HG03064 (cell line): ENCODE results near the gene UMPS.
"Not testable (repeated sequence)": the region's sequence is repeated elsewhere in the genome, so short reads cannot be mapped to it uniquely, and the experiment has no call there.

ENCODE experiments used
- ATAC-seq: cut with Tn5 transposase; IDR thresholded peaks from one replicate; pipeline ENCODE4 v1.9.1; 2021; ENCODE audit warnings: low read depth; ENCODE audit not compliant: unreplicated experiment

UMPS gene

DNA sequence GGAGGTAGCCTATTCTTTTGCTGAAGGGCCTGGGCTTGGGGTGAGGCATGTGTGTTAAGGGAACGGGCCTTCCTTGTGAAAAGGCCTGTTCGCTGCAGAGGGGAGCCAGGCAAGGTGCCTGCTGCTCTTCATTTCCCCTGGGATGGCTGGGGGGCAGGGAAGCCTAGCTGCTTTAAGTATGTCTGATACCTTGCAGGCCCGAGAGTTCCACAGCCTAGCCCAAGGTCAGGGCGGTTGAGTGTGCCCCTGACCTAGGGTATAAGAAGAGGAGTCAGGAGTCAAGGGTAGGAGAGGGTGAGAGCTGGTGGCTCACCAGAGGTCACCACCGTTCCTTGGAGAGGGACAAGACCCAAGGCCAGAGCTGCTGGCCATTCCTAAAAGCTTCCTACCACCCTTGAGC lies 46.6 kb downstream of the UMPS start:
- ATAC-seq = no peak

DNA sequence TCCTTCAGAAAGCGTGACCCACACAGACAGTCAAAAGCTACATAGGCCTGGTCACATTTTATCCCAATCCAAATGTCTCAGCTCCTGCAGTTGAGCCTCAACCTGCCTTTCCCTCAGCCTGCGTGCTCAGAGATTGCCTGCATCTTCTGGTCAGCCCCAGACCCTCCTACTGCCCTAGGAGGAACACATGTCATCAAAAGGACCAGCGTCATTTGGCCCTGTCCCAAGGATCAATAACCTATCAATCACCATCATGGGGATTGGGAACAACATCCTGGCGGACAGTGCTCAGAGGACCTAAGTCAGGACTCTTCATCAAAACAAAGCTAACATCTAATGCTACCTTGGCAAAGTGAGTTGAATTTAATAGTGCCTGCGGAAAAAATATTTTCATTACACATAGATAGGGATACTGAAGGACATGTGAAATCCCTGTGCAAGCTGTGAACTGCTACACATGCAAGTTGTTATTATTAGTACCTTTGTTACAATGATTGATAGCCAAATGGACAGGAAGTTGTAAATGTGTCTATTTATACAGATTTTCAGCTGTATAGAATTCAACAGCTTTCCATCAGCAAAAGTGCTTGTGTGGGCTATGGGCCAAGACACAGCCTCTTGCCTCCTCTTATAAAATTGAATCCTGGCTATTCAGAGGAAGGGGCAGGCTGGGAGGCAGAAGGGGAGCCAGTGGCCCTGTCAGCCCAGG lies 47.7 kb downstream of the UMPS start:
- no peak for ATAC-seq

DNA sequence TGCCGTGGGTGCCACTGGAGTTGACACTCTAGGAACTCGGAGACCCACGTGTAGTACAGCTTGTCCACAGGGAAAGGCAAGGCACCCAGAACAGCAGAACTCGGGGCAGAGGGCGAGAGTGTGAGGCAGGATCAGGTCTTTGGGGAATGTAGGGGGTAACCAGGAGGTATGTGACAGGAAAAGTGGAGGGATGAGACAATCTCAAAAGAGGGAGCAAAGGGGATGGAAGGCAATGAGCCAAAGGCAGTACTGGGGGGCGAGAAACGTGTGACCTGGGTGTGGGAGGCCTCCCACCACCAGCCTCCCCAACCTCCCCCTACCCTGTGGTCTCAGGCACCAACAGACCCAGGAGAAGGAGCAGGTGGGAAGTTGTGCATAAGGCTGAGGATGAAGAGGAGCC lies 48.9 kb downstream of the UMPS start:
- no peak for ATAC-seq

DNA sequence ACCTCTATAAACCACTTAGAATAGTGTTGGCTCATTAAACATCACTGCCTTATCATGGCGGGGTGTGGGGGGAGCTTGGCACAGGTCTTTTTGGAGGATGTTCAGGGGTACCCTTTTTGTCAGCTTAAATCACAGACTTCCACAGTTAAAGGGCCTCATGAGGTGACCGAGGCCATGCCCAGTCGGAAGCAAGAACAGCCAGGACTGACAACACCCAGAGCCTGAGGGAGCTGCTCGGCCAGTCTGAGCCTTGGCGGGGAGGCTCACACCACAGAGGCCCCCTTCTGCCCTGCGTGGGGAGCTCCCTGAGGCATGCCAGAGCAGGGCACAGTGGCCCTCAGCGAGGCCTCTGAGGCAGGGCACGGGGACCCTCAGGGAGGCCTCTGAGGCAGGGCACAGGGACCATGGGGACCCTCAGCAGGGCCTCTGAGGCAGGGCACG lies 49.5 kb downstream of the UMPS start:
- ATAC-seq = no peak

DNA sequence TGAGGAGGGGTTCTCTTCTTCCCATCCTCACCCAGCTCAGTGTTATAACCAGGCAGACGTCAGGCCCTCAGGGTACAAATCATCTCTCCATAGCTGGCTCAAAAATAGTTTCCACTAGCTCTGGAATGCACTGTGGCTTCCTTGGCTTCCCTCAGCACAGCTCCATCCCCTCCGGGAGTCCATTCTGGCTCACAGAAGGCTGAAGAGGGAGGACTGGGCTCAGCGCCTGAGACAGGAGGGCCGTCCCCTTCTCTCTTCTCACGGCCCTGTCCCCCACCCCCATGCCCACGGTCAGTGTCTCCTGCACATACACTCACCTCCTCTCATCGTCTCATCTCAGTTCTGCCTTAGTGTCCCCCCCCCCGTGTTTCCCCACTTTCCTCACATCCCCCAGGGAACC lies 50.1 kb downstream of the UMPS start:
- no peak for ATAC-seq

DNA sequence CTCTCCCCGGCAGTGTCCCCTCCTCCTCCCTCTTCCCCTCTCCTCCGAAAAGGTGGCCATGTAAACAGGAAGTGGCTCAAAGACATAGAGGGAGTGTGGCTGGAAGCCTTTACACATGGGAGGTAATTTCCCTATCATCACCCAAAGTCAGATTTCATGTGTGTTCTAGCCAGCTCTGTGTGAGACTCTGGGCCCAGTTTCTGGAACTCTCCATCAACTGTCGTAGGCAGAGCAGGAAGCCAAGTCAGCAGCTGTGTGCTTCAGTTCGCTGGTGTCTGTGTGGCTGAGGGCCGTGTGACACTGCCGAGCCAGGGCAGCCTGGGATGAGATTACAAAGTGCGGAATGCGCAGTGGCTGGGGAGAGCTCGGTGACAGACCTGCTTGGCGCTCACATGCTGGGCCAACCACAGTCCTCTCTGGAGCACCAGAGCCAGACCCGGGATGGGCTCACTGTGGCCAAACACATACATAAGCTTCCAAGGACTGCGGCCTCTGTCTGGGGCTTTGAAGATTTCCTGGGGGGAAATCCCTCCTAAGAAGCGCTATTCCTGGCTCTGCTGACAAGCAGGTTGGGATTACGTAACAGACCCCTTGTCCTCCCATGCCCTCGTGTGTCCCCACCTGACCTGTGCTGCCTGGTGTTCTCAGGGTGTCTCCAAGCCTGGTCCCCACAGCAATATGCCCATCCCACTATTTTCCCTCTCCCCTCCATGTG lies 50.7 kb downstream of the UMPS start:
- ATAC-seq = no peak

DNA sequence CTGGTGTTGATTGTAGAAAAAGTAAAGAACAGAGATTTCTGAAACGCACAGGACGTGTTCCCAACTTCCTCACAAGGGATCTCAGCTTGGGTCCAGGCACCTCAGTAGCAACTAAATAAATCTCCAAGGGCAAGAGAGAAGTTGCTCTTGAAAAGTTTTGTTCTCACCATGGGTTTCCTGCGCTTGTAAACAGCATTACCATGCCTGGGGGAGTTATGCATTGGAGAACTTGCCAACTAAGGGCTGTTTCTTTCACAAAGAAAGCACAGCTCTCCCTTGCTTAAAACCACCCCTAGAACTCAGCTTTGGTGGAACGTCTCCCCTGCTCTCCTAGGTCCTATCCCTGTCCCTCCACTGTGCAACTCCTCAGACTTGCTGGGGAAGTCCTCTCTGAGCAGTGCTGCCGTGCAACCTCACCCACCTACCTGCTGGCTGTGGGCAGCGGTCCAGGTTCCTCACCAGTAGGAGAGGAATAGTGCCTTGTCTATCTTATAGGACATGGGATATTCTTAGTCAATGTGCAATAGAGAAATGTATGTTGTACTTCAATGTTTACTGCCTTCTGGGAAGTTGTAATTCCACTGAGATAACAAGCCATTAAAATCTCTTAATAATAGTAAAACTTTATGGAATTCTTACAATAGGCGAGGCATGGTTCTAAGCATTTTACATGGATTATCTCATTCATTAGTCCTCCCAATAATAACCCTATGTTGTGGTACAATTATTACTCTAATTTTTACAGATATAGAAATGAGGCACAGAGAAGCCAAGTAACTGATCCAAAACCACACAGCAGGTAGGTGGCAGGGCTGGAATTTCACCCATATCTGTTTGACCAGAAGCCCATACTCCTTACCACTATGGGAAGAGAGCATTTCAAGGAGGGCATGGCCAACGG lies 51.5 kb downstream of the UMPS start:
- no peak for ATAC-seq

DNA sequence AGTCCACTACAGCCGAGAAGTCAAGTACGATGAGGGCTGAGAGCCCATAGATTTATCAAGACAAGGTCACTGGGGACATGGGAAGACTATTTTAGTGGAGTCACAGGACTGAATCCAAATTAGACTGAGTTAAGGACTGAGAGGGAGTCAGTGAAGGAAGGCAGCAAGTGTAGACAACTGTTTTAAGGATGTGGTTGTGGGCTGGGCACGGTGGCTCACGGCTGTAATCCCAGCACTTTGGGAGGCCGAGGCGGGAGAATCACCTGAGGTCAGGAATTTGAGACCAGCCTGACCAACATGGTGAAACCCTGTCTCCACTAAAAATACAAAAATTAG lies 52.1 kb downstream of the UMPS start:
- not testable (repeated sequence) for ATAC-seq

DNA sequence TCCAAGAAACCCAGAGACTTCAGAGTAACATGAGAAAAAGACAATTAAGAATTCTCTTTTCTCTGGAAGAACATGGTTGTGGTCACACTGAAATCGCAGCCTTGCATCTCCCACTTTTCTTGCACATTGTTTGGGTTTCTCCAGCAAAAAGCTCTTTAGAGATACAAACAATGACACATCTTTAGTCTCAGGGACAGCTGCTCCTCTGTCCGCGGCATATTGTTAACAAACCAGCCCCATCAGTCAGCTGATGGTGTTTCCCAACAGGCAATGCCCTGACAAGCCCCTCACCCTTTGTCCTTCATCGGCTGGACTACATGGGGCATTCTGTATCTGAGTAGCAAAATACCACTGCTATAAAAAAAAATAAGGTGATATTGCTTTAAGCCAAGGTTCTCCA lies 53.4 kb downstream of the UMPS start:
- no peak for ATAC-seq

DNA sequence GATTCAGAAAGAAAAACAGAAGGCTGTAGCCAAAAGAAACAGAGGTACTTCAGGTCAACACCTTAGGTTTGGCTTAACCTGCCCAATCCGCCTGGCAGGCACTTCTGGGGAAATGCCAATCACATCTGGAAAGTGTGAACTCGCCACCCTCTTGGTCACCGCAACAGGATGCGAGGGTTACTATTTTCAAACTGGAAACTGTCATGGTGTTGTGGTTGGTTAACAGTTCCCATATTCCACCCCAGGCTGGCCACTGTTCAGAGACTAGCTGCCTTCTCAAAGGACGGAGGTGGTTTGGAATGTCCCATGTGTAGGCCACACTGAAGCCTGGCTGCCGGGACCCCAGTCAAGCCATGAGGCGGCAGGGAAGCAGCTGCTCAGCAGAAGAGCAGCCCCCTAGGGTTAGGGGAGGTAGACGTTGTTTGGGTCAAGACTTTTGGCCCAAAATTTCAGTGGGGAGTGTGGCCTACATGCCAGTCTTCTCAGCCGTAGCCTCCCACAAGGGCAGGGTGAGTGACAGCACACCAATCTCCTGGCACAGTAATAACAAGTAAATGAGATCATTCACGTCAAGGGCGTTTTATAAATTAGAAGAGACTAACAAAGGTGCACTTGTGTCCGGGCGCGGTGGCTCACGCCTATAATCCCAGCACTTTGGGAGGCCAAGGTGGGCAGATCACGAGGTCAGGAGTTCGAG lies 54.6 kb downstream of the UMPS start:
- no peak for ATAC-seq

DNA sequence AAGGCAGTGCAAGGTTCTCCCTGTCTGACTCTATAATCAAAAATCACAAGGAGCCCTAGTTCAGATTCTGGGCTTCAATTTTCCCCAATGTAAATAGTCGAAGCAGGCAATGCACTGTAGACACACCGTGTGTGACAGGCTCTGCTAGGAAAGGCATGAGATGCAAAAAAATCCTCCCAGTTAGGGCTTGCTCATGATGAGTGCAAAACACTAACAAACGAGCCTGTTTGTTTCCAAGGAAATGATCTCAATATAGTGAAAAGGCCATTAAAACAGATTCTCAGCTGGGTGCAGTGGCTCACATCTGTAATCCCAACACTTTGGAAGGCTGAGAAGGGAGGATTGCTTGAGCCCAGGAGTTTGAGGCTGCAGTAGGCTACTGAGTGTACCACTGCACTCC lies 55.7 kb downstream of the UMPS start:
- ATAC-seq = no peak

DNA sequence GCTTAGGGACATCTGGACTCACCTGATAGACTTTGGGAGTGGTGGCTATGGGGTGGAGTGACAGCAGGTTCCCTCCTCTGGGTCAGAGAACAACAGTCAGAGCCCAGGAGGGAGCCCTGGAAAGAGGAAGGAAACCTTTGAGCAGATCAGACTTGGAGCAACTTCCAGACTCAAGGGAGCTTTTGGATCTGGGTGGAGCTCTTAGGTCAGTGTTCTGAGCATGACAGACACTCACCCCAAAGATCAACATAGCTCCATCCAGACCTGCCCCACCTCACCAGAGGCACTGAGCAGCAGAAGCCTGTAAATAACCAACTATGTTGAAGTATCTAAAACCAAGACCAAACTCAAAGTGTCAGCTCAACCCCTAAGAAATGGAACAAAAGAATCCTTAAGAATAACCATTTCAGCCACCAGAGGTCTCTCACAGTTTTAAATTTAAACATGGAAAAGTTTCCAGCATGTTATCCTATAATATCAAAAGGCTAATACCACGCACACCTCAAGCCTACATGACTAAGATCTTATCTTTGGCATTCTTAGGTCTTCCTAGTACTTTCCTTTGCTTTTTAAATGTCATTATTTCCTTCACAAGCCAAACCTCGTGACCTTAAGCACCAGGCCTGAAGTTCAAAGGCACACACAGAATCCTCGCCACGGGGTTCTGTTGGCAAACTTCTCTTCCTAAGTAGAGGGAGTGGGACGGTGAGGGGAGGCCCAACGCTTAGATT lies 56.4 kb downstream of the UMPS start:
- ATAC-seq = no peak

DNA sequence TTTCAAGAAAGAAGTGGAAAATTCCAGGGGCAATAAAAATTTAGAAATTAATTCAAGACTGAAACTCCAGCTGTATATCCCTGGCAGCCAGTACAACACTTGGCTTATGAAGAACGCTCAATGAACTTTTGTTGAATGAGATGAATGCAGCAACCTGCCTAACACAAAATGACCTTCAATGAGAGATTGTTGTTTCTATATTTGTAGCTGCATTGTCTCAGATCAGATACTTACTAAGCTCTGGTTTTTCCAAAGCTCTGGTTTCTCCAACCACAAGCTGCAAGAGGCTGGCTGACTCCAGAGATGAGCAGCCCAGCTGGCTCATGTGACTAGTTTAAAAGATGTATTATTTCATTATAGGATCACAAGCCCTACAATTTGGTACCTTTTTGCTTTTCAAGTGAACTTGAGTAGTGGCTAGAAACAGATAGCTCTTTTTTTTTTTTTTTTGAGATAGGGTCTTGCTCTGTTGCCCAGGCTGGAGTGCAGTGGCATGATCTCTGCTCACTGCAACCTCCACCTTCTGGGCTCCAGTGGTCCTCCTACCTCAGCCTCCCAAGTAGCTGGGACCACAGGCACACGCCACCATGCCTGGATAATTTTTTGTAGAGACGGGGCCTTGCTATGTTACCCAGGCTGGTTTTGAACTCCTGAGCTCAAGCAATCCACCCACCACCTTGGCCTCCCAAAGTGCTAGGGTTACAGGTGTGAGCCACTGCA lies 57.4 kb downstream of the UMPS start:
- ATAC-seq = no peak

DNA sequence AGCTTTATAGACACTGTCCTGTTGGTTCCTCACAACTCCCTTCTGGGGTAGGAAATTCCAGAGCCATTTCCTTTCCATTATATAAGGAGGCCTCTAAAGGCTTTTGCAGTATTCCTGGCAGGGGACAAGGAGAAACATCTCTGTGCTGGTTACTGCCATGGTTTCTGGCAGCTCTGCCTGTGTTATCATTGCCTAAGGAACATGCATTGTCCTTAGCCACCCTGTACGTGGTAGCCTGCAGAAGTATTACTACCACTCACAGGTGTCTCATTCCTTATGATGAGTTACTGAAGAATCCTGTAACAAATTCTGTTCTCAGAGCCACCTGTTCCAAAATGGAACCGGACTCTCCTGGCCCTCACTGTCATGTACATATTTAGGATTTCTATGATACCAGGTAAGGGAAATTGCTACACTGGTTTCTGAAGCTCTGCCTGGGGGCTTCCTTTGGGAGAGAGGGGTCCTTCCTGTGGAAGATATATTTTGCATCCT lies 58.0 kb downstream of the UMPS start:
- no peak for ATAC-seq

DNA sequence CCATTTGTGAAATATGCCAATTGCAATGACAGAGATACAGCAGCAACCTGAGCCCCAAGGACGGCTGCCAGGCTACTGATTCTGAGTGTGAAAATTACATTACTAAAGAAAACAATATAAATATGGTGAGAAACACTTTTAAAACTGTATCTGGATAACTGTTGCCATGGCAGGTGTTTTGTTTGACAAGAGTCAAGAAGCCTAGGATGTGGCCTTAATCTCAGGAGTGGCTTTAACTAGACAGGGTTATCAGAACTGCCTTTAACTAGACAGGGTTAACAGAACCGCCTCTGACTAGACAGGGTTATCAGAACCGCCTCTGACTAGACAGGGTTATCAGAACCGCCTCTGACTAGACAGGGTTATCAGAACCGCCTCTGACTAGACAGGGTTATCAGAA lies 58.9 kb downstream of the UMPS start:
- ATAC-seq = not testable (repeated sequence)

DNA sequence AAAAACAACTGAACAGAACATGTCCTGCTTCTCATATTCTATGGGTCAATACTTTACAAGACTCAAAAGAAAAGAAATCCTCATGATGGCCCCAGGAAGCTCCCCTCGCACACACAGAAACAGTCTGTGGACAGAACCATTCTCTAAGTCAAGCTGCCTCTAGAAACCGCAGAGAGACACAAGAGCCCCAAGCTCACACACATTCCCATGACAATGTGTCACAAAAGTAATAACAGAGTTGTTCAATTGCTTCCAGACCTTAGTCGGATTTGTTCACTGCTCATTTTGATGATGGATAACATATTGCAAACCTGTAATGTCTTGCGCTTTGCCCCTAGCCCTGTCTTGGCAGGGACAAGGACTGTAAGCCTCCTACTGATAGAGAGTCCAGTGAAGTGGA lies 60.9 kb downstream of the UMPS start:
- no peak for ATAC-seq

DNA sequence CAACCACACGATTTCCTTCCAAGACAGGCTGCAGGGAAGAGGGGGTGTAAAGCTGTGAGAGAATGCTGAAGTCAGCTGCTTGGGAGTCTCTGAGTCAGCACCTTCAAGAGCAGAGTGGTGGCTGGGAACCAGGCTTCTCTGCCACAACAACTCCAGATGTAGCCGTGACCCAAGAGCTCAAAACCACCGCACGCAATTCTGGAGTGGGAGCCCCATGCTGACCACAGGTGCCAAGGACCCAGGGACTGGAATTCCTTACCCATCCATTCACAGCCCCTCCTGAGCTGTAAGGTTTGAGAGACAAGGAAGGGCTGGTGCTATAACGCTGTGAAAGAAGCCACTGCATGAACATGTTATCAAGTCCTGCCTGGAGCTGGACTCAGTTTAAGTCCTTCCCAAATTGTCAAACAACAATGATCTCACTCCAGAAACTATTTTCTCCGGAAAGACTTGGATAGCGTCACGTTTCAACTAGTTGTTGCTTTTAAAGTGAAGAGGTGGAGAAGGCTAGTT lies 61.4 kb downstream of the UMPS start:
- no peak for ATAC-seq

DNA sequence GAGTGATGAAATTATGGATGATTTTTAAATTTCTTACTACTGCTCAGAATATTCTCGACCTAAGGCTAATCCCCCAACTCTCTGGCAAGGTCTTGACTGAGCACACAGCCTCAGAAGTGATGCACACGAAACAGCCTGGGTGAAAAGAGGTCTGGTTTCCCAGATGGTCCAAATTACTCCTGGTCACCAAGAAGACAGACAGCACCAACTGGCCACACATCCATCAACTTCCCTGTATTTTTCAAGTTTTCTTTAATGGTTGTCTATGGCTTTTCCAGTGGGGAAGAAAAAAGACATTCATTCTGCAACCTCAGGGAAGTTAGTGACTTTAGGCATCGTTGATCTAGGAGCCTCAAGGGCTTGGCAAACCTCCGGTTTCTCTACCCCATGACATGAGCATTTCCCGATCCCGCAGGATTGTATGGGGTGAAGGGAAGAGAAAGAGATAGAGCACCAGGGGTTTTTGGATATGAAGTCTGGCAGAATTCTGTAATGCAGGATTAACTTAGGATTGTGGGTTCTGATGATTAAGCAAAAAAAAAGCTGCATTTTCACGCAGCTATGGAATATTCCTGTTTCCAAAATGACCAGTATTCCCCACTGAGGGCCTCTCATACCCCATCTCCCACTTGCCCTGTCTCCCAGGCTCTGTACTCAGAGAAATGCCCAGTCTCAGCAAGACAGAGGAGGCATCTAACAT lies 62.2 kb downstream of the UMPS start:
- ATAC-seq = no peak
